SK-N-SH treated with all-trans-retinoic acid at 6 μM for 48 hours (cell line): ENCODE results near the gene ABCC4.

Experiments
- ATAC-seq: fragments of 200-7000 bp; cut with Tn5 transposase; 3 replicates; pipeline ENCODE4 v1.9.1; 2020; ENCODE audit warnings: mild to moderate bottlenecking, moderate library complexity
- ARNTL ChIP-seq: fragments of 450-650 bp; formaldehyde crosslinking; IDR thresholded peaks from 2 replicates; pipeline ENCODE4 v1.5.0; 2020; ENCODE audit warnings: low read depth, mild to moderate bottlenecking, moderate library complexity, borderline replicate concordance
- BACH2 ChIP-seq: fragments of 250-450 bp; sonication (Bioruptor Pico); IDR thresholded peaks from 2 replicates; pipeline ENCODE4 v1.9.0; 2021; ENCODE audit warnings: mild to moderate bottlenecking, borderline replicate concordance
- CSDC2 ChIP-seq: fragments of 250-450 bp; sonication (Bioruptor Pico); IDR thresholded peaks from 2 replicates; pipeline ENCODE4 v1.5.0; 2020; ENCODE audit warnings: mild to moderate bottlenecking, moderate library complexity
- CSRNP3 ChIP-seq: fragments of 250-450 bp; sonication (Bioruptor Pico); IDR thresholded peaks from 2 replicates; pipeline ENCODE4 v1.5.1; 2021; ENCODE audit warnings: mild to moderate bottlenecking, moderate library complexity
- GLIS3 ChIP-seq: fragments of 250-450 bp; sonication (Bioruptor Pico); IDR thresholded peaks from 2 replicates; pipeline ENCODE4 v1.5.0; 2020; ENCODE audit warnings: mild to moderate bottlenecking, moderate library complexity
- ISL1 ChIP-seq: fragments of 250-450 bp; sonication (Bioruptor Pico); IDR thresholded peaks from 2 replicates; pipeline ENCODE4 v2.1.2; 2022; ENCODE audit warnings: mild to moderate bottlenecking, moderate library complexity
- OSR1 ChIP-seq: fragments of 250-450 bp; sonication (Bioruptor Pico); IDR thresholded peaks from 2 replicates; pipeline ENCODE4 v1.8.0; 2022; ENCODE audit warnings: moderate library complexity, mild to moderate bottlenecking, inconsistent platforms
- PATZ1 ChIP-seq: fragments of 250-450 bp; sonication (Bioruptor Pico); IDR thresholded peaks from 2 replicates; pipeline ENCODE4 v1.8.0; 2020; ENCODE audit warnings: mild to moderate bottlenecking, moderate library complexity, borderline replicate concordance
- POU6F1 ChIP-seq: fragments of 250-450 bp; sonication (Bioruptor Pico); IDR thresholded peaks from 2 replicates; pipeline ENCODE4 v1.8.0; 2021; ENCODE audit warnings: low read depth, mild to moderate bottlenecking, moderate library complexity, borderline replicate concordance
- PPARA ChIP-seq: fragments of 250-450 bp; sonication (Bioruptor Pico); IDR thresholded peaks from 2 replicates; pipeline ENCODE4 v1.5.0; 2020; ENCODE audit warnings: mild to moderate bottlenecking, borderline replicate concordance
- RARB ChIP-seq: fragments of 250-450 bp; sonication (Bioruptor Pico); IDR thresholded peaks from 2 replicates; pipeline ENCODE4 v1.8.0; 2021; ENCODE audit warnings: mild to moderate bottlenecking, moderate library complexity
- SNAI2 ChIP-seq: fragments of 250-450 bp; sonication (Bioruptor Pico); IDR thresholded peaks from 2 replicates; pipeline ENCODE4 v1.5.0; 2020; ENCODE audit warnings: mild to moderate bottlenecking, moderate library complexity
- TCF4 ChIP-seq: fragments of 250-450 bp; sonication (Bioruptor Pico); IDR thresholded peaks from 2 replicates; pipeline ENCODE4 v1.8.0; 2021; ENCODE audit warnings: mild to moderate bottlenecking, moderate library complexity, borderline replicate concordance
- TOX ChIP-seq: fragments of 250-450 bp; sonication (Bioruptor Pico); IDR thresholded peaks from 2 replicates; pipeline ENCODE4 v1.8.0; 2021; ENCODE audit warnings: mild to moderate bottlenecking, moderate library complexity, borderline replicate concordance
- TSHZ2 ChIP-seq: fragments of 250-450 bp; sonication (Bioruptor Pico); IDR thresholded peaks from 2 replicates; pipeline ENCODE4 v1.5.0; 2020; ENCODE audit warnings: mild to moderate bottlenecking, moderate library complexity
- ZC3H10 ChIP-seq: fragments of 250-450 bp; sonication (Bioruptor Pico); IDR thresholded peaks from 2 replicates; pipeline ENCODE4 v1.5.1; 2021; ENCODE audit warnings: mild to moderate bottlenecking, moderate library complexity
- ZFP30 ChIP-seq: fragments of 450-650 bp; formaldehyde crosslinking; IDR thresholded peaks from 2 replicates; pipeline ENCODE4 v1.5.0; 2022; ENCODE audit warnings: mild to moderate bottlenecking, moderate library complexity
- ZNF565 ChIP-seq: fragments of 450-650 bp; formaldehyde crosslinking; conservative IDR thresholded peaks from 2 replicates; pipeline ENCODE4 v1.5.0; 2020; ENCODE audit warnings: low read depth, mild to moderate bottlenecking, moderate library complexity
- ZNF70 ChIP-seq: fragments of 450-650 bp; formaldehyde crosslinking; IDR thresholded peaks from 2 replicates; pipeline ENCODE4 v1.5.0; 2020; ENCODE audit warnings: mild to moderate bottlenecking, moderate library complexity
- ZNF8 ChIP-seq: fragments of 450-650 bp; formaldehyde crosslinking; IDR thresholded peaks from 2 replicates; pipeline ENCODE4 v1.5.0; 2020; ENCODE audit warnings: mild to moderate bottlenecking, moderate library complexity
- TF ChIP-seq, protein P1 (sequence below): fragments of 250-450 bp; sonication (Bioruptor Pico); IDR thresholded peaks from 2 replicates; pipeline ENCODE4 v1.5.1; 2020; ENCODE audit warnings: low read depth, mild to moderate bottlenecking, moderate library complexity

ABCC4 gene

DNA sequence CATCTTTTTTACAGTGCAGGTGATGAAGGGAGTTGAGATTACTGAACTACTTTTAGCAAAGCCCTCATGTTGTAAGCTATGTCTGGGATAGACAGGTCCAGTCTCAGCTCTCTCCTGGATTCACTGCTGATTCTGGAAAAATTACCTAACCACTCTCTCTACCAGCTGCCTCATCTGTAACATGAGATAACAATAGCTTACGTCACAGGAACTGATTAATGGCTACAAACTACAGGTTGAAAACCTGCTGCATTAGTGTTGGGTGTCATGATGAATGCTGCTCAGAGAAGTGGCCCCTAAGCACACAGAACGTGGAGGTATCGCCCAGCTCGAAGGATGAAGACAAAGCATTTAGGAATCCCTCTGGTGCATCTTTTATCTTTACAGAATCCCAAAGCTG lies 277.8 kb downstream of the ABCC4 start:
- ATAC-seq, result no peak
- TF ChIP-seq ZNF8 (CRISPR knock-in tag) (no peak), ZNF565 (CRISPR knock-in tag) (no peak), POU6F1 (CRISPR knock-in tag) (no peak), PPARA (CRISPR knock-in tag) (no peak), ISL1 (no peak), CSDC2 (CRISPR knock-in tag) (no peak), GLIS3 (CRISPR knock-in tag) (no peak)
- TF ChIP-seq, protein P1, sequence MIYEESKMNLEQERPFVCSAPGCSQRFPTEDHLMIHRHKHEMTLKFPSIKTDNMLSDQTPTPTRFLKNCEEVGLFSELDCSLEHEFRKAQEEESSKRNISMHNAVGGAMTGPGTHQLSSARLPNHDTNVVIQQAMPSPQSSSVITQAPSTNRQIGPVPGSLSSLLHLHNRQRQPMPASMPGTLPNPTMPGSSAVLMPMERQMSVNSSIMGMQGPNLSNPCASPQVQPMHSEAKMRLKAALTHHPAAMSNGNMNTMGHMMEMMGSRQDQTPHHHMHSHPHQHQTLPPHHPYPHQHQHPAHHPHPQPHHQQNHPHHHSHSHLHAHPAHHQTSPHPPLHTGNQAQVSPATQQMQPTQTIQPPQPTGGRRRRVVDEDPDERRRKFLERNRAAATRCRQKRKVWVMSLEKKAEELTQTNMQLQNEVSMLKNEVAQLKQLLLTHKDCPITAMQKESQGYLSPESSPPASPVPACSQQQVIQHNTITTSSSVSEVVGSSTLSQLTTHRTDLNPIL (CRISPR knock-in tag), result no peak

- ATAC-seq, result no peak
- TF ChIP-seq ZC3H10 (CRISPR knock-in tag), result no peak
- TF ChIP-seq ZFP30 (CRISPR knock-in tag), result no peak
- TF ChIP-seq PATZ1 (CRISPR knock-in tag), result no peak
- TF ChIP-seq ZNF8 (CRISPR knock-in tag), result no peak
- TF ChIP-seq TOX, result no peak
- TF ChIP-seq ISL1, result no peak
Measured at GRCh38 chr13:95020298-95020987, 280.8 kb downstream of the ABCC4 start.

- no peak for ATAC-seq
- TF ChIP-seq TSHZ2 (no peak), ZNF70 (CRISPR knock-in tag) (no peak), ZNF8 (CRISPR knock-in tag) (no peak), RARB (CRISPR knock-in tag) (no peak), BACH2 (CRISPR knock-in tag) (no peak), SNAI2 (CRISPR knock-in tag) (no peak), ZFP30 (CRISPR knock-in tag) (no peak), TCF4 (CRISPR knock-in tag) (no peak), ISL1 (no peak), ARNTL (no peak), OSR1 (no peak), CSRNP3 (CRISPR knock-in tag) (no peak), TOX (no peak), POU6F1 (CRISPR knock-in tag) (no peak), GLIS3 (CRISPR knock-in tag) (no peak)
- TF ChIP-seq, protein P1 (CRISPR knock-in tag), result no peak
Measured at GRCh38 chr13:95019886-95020285, 281.4 kb downstream of the ABCC4 start.
